Mammary epithelial cell (primary cell): Measurements from ENCODE around the gene SPHK1.

Source experiments
- EZH2 ChIP-seq: IDR thresholded peaks from 2 replicates; pipeline ENCODE4 v1.6.1; 2012; ENCODE audit warnings: low read length, inconsistent platforms, borderline replicate concordance
- TF ChIP-seq, protein P1 (sequence below), 2 donors: IDR thresholded peaks in 1 of 2; conservative IDR thresholded peaks in 1 of 2; 2 replicates each; pipeline ENCODE4 v1.5.1; 2011 to 2012; ENCODE audit warnings: inconsistent platforms in 2 of 2, low read length in 2 of 2, mild to moderate bottlenecking in 2 of 2, control low read depth in 1 of 2, low read depth in 1 of 2; ENCODE audit not compliant: insufficient read depth in 1 of 2; ENCODE audit errors: extremely low read depth in 1 of 2

DNA sequence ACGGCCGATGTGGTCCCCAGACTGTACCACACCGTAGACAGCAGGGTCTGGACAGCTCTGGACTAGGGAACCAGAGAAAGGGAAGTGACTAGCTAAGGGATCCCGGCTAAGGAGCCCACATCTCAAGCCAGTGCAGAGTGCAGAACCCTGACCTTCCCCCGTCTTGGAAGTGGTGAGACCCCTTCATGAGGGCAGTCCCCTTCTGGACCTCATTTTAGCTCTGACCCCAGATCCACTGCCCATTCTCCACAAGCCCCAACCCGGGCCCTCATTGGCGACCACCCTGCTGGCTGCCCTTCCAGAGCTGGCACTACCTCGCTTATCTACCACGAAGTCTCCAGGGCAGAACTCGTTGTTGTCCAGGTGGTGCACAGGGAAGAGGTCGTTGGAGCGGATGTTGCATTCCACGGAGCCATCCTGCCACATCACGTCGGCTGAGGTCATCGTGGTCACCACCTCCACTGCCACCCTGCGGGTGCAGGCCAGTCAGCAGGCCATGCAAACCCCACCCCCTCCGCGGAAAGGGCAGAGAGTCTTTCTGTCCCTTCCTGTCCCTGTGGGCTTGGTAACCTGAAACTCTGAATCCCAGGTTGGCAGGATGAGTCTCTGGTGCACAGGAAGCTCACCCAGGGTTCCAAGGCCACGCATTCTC is 14.2 kb downstream of the SPHK1 start:
- TF ChIP-seq, protein P1, sequence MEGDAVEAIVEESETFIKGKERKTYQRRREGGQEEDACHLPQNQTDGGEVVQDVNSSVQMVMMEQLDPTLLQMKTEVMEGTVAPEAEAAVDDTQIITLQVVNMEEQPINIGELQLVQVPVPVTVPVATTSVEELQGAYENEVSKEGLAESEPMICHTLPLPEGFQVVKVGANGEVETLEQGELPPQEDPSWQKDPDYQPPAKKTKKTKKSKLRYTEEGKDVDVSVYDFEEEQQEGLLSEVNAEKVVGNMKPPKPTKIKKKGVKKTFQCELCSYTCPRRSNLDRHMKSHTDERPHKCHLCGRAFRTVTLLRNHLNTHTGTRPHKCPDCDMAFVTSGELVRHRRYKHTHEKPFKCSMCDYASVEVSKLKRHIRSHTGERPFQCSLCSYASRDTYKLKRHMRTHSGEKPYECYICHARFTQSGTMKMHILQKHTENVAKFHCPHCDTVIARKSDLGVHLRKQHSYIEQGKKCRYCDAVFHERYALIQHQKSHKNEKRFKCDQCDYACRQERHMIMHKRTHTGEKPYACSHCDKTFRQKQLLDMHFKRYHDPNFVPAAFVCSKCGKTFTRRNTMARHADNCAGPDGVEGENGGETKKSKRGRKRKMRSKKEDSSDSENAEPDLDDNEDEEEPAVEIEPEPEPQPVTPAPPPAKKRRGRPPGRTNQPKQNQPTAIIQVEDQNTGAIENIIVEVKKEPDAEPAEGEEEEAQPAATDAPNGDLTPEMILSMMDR (conservative IDR thresholded peaks at IDR 0.05 in 1 of 2, IDR thresholded peaks at IDR 0.05 in 1 of 2; ENCODE audit: extremely low read depth in 1 of 2, insufficient read depth in 1 of 2, low read depth in 1 of 2, low read length in 2 of 2), result no peak
- no peak for TF ChIP-seq EZH2
